ENCODE measurements around the gene USP40.

USP40 gene

DNA sequence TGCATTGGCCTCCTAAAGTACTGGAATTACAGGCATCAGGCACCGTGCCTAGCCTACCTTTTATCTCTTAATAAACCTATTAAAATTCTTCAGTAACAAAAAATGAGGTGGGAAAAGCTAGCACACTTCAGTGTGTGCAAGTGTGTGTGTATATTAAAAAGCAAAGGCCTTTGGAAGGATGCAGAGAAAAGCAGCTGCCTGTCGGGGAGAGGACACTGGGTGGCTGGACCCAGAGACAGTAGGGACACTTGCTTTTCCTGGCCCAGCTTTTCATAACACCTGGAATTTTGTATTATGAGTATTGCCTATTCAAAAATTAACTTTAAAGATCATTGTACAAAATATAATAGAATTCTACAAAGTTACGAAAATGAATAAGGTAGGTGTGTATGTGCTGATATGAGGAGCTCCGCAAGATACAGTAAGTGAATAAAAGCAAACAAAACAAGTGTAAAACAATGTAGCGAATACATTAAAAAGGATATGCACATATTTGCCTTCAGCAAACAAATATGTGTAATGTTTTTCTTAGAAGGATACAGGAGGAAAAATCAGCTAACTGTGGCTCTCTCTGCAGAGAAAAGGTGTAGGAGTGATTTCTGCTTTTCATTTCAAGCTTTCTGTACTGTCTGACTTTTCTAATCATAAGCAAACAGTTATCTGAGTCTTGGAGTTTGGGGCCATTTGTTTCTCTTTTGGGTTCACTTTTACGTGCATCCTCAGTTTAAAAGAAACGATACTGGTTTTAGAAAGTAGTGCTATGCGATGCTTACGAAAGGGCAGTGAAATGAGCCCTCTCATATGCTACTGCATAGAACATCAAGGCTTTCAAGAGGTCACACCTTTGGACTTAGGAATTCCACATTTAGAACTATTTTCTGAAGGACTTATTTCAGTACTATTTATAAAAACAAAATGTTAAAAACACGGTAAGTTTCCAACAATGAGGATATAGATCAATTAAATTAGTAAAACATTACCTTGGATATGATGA lies 70.8 kb downstream of the USP40 start:
- Histone ChIP-seq H3K9me3 (ENCODE audit: control insufficient read depth, low read length) (no peaks in the 10 kb centered on the region), H3K4me1 (ENCODE audit: control insufficient read depth, insufficient read depth, low read length, poor library complexity, severe bottlenecking) (no peaks in the 10 kb centered on the region), H3K27ac (ENCODE audit: low read depth, low read length, severe bottlenecking) (no peak overlapping the region), H3K36me3 (ENCODE audit: control insufficient read depth, insufficient read depth, low read length) (peaks cover 11% of the 10 kb centered on the region), H3K4me3 (ENCODE audit: extremely low read depth, insufficient read depth, low read length, poor library complexity, severe bottlenecking) (no peak overlapping the region)
- 77% methylated on average over 4 of the region's 10 CpGs for WGBS, 2 experiments (ENCODE audit: insufficient coverage in 2 of 2)

DNA sequence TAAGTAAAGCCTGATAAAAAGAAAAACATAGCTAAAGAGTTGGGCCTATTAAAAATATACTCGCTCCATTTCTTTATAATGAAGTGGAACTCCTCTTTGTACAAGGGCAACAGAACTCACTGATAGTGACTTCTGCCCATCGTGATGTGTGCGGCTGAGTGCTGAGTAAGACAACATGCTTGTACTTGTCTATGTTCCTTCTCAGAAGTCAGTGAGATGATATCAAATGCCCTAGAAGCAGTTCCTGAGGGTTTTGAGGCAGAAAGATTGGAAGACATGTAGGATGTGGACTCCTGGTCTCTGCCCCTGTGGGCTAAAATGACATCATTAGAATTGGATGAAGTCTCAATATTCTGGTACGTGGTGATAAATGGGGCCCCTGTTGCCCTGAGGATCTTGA lies 73.8 kb downstream of the USP40 start:
- Histone ChIP-seq H3K4me3 (ENCODE audit: extremely low read depth, insufficient read depth, low read length, poor library complexity, severe bottlenecking) (no peak overlapping the region), H3K36me3 (ENCODE audit: control insufficient read depth, insufficient read depth, low read length) (peaks cover 19% of the 10 kb centered on the region), H3K27ac (ENCODE audit: low read depth, low read length, severe bottlenecking) (no peak overlapping the region), H3K9me3 (ENCODE audit: control insufficient read depth, low read length) (no peaks in the 10 kb centered on the region), H3K4me1 (ENCODE audit: control insufficient read depth, insufficient read depth, low read length, poor library complexity, severe bottlenecking) (no peaks in the 10 kb centered on the region)
- 89 to 97% methylated on average over 3 of the region's 4 CpGs for WGBS, 2 experiments (ENCODE audit: insufficient coverage in 2 of 2)

DNA sequence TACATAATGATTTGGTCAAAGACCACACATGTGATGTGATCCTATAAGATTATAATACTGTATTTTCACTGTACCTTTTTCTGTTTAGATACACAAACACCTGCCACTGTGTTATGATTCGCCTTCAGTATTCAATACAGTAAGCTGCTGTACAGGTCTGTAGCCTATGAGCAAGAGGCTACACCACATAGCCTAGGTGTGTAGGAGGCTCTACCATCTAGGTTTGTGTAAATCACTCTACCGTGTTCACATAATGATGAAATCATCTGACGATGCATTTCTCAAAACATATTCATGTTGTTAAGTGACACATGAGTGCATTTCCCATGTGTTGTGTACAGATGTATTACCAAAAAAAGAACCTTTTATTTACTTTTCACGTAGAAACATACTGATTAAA lies 74.5 kb downstream of the USP40 start:
- H3K36me3 ChIP-seq (ENCODE audit: control insufficient read depth, insufficient read depth, low read length), result peaks cover 19% of the 10 kb centered on the region
- peaks cover under 1% of the 10 kb centered on the region for H3K4me1 ChIP-seq (ENCODE audit: control insufficient read depth, insufficient read depth, low read length, poor library complexity, severe bottlenecking)
- no peak overlapping the region for H3K27ac ChIP-seq (ENCODE audit: low read depth, low read length, severe bottlenecking)
- no peak overlapping the region for H3K4me3 ChIP-seq (ENCODE audit: extremely low read depth, insufficient read depth, low read length, poor library complexity, severe bottlenecking)
- no peaks in the 10 kb centered on the region for H3K9me3 ChIP-seq (ENCODE audit: control insufficient read depth, low read length)
- 83 to 100% methylated on average over 1 of the region's 4 CpGs for WGBS, 2 experiments (ENCODE audit: insufficient coverage in 2 of 2)

DNA sequence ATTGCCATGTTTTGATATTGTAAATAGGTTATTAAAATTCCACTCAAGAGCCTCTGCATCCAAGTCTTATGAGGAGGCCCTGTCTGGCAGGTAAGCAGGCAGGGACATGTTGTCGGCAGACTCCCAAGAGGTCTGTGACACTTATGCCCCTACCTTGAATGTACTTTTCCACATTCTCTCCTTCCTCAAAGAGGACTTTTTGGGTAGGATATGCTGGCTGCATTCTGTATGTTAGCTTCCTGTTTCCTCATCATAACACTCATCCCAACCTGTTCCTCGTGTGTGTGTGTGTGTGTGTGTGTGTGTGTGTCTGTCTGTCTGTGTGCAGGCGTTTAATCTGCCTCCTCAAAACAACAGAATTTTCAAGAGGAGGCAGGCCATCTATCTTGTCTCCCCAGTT lies 75.3 kb downstream of the USP40 start:
- no peak overlapping the region for H3K27ac ChIP-seq (ENCODE audit: low read depth, low read length, severe bottlenecking)
- peaks cover 19% of the 10 kb centered on the region for H3K36me3 ChIP-seq (ENCODE audit: control insufficient read depth, insufficient read depth, low read length)
- WGBS, 2 experiments (ENCODE audit: insufficient coverage in 2 of 2), result no CpG with 5 or more reads among the region's 3 CpGs
- H3K4me3 ChIP-seq (ENCODE audit: extremely low read depth, insufficient read depth, low read length, poor library complexity, severe bottlenecking), result no peak overlapping the region
- H3K9me3 ChIP-seq (ENCODE audit: control insufficient read depth, low read length), result no peaks in the 10 kb centered on the region
- peaks cover 9% of the 10 kb centered on the region for H3K4me1 ChIP-seq (ENCODE audit: control insufficient read depth, insufficient read depth, low read length, poor library complexity, severe bottlenecking)

DNA sequence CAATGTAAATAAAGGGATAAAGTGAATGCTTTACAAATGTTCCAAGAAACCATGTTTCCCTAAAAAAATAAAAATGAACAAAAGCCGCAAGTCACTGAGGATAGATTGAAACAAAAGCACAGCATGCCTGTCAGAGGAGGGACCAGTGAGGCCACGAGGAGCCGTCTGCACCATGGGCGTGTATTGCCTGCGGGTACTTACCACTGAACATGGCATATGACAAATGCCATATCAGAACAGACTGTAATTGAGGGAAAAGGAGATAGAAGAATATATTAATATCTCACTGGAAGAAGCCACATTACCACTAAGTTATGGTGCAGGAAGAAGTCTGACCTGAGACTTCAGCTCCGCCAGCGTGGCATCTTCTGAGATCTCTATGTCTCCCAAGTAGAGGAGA lies 75.8 kb downstream of the USP40 start:
- Histone ChIP-seq H3K4me3 (ENCODE audit: extremely low read depth, insufficient read depth, low read length, poor library complexity, severe bottlenecking) (no peak overlapping the region), H3K27ac (ENCODE audit: low read depth, low read length, severe bottlenecking) (no peak overlapping the region), H3K36me3 (ENCODE audit: control insufficient read depth, insufficient read depth, low read length) (peaks cover 22% of the 10 kb centered on the region), H3K4me1 (ENCODE audit: control insufficient read depth, insufficient read depth, low read length, poor library complexity, severe bottlenecking) (peaks cover 12% of the 10 kb centered on the region), H3K9me3 (ENCODE audit: control insufficient read depth, low read length) (no peaks in the 10 kb centered on the region)
- WGBS, 2 experiments (ENCODE audit: insufficient coverage in 2 of 2), result 85 to 100% methylated on average over 3 to 5 of the region's 7 CpGs

DNA sequence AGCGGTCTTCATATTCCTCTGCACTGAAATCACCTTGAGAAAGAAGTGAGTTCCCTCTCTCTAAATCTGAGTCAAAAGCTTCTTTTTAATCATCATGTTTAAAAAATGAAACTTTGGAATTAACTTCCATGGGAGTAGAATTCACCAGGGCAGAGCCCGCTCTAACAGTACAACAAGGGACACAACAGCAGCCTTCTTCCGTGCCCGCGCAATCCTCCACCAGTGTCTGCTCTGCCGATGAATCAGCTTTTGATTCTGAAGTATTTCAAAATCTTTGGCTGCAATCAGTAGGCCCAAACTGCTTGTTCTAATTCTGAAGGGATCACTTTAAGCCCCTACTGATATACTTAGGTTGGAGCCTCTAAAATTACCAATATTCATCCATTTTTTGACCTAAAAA lies 76.9 kb downstream of the USP40 start:
- peaks cover 12% of the 10 kb centered on the region for H3K4me1 ChIP-seq (ENCODE audit: control insufficient read depth, insufficient read depth, low read length, poor library complexity, severe bottlenecking)
- H3K4me3 ChIP-seq (ENCODE audit: extremely low read depth, insufficient read depth, low read length, poor library complexity, severe bottlenecking), result no peak overlapping the region
- H3K9me3 ChIP-seq (ENCODE audit: control insufficient read depth, low read length), result no peaks in the 10 kb centered on the region
- H3K36me3 ChIP-seq (ENCODE audit: control insufficient read depth, insufficient read depth, low read length), result peaks cover 30% of the 10 kb centered on the region
- 97 to 99% methylated on average over 5 to 6 of the region's 6 CpGs for WGBS, 2 experiments (ENCODE audit: insufficient coverage in 2 of 2)
- no peak overlapping the region for H3K27ac ChIP-seq (ENCODE audit: low read depth, low read length, severe bottlenecking)

DNA sequence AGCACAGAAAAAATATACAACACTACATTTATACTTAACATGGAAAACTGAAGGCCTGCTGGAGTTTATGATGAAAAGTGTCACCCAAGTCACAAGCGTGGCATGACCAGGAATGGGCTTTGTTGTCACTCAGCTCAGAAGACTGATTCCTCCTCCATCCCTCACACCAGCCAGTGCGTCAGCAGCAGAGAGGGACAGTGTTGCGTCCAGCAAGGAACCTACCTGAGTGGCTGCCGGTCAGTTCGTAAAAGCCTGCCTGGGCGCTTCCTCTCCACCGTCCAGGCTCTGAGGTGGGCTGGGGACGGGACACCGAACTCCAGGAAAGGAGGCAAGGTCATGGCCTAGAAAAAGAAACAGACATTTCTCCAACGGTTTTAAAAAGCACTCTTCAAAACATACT lies 77.4 kb downstream of the USP40 start:
- Histone ChIP-seq H3K4me3 (ENCODE audit: extremely low read depth, insufficient read depth, low read length, poor library complexity, severe bottlenecking) (no peak overlapping the region), H3K9me3 (ENCODE audit: control insufficient read depth, low read length) (no peaks in the 10 kb centered on the region), H3K4me1 (ENCODE audit: control insufficient read depth, insufficient read depth, low read length, poor library complexity, severe bottlenecking) (peaks cover 12% of the 10 kb centered on the region), H3K36me3 (ENCODE audit: control insufficient read depth, insufficient read depth, low read length) (peaks cover 36% of the 10 kb centered on the region), H3K27ac (ENCODE audit: low read depth, low read length, severe bottlenecking) (no peak overlapping the region)
- 82 to 98% methylated on average over 3 to 7 of the region's 10 CpGs for WGBS, 2 experiments (ENCODE audit: insufficient coverage in 2 of 2)

DNA sequence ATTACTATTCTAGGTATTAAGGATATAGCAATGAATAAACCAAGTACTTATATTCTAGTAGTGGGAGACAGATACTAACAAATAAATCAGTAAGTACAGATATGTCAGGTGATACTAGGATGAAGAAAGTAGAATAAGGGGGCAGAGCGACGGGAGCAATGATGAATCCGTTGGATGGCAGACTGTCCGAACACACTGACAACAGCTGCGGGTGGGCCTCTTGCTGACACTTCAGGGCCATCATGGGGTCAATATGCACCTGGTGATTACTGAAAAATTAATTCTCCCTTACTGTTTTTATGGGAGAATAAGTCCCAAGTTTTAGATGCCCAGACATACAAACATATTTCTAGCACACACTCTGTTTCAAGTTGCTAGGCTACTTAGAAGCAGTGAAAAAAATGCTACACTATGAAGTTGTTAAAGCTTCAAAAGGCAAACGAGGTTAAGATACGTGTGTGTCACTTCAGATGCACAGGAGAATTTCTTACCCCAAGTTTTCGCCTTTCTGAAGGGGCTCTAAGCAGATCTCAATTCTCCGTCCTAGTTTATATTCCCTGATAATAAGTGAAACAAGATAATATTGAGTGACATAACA lies 78.7 kb downstream of the USP40 start:
- Histone ChIP-seq H3K36me3 (ENCODE audit: control insufficient read depth, insufficient read depth, low read length) (peaks cover 43% of the 10 kb centered on the region), H3K4me1 (ENCODE audit: control insufficient read depth, insufficient read depth, low read length, poor library complexity, severe bottlenecking) (peaks cover 12% of the 10 kb centered on the region), H3K27ac (ENCODE audit: low read depth, low read length, severe bottlenecking) (no peak overlapping the region), H3K4me3 (ENCODE audit: extremely low read depth, insufficient read depth, low read length, poor library complexity, severe bottlenecking) (no peak overlapping the region), H3K9me3 (ENCODE audit: control insufficient read depth, low read length) (no peaks in the 10 kb centered on the region)
- 83% methylated on average over 5 to 7 of the region's 9 CpGs for WGBS, 2 experiments (ENCODE audit: insufficient coverage in 2 of 2)

DNA sequence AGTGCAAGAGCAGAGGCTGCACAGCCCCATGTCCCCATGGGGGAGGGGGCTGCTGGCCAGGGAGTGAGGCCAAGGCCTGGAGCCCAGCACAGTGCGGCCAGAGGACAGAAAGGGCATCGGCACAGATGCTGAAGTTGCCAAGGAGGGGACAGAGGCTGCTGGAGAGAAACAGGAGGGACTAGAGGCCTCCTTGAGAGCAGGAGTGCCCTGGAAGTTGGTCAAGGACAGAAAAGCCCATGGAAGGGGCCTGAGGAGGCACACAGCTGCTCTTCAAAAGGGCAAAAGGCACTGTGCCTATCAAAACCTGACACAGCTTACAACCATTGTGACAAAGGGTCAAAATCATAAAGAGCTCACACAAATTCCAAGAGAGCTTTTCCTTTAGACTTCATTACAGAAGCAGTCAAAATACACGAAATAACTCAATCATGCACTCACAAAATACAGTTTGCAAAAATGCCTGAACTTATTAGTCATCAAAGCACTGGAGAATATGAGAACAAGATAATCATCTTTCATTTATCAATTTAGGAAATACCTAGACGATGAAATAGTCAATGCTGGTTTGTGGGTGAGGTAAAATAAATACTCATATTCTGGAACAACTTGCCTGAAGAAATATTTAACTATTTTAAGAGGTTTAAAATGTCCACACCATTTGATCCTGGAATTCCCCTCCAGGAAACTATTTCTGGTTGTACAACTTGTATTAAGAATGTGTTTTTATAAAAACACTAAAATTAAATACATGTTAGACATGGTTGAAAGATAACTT lies 79.6 kb downstream of the USP40 start:
- 90 to 91% methylated on average over 2 to 3 of the region's 4 CpGs for WGBS, 2 experiments (ENCODE audit: insufficient coverage in 2 of 2)
- peak overlapping the region; percentile 0 for H3K27ac ChIP-seq (ENCODE audit: low read depth, low read length, severe bottlenecking)
- no peak overlapping the region for H3K4me3 ChIP-seq (ENCODE audit: extremely low read depth, insufficient read depth, low read length, poor library complexity, severe bottlenecking)
- no peaks in the 10 kb centered on the region for H3K9me3 ChIP-seq (ENCODE audit: control insufficient read depth, low read length)
- peaks cover 49% of the 10 kb centered on the region for H3K36me3 ChIP-seq (ENCODE audit: control insufficient read depth, insufficient read depth, low read length)
- peaks cover 12% of the 10 kb centered on the region for H3K4me1 ChIP-seq (ENCODE audit: control insufficient read depth, insufficient read depth, low read length, poor library complexity, severe bottlenecking)

DNA sequence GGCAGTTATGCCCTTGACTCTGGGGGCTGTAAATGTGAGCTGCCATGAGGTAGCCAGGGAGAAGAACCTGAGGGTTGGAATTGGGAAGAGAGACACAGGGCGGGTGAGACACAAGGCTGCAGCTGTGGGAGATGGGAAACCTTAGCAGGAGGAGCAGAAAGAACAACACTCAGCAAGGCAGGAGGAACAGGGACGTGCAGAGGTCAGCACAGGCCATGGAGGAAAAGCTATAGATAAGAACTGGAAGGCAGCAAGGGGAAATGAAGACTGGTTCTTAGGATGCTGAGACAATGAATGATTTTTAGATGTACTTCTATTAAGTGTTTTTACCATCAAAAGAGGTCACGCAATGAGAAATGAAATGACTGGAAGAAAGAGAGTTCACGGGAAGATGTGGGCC lies 80.2 kb downstream of the USP40 start:
- H3K4me3 ChIP-seq (ENCODE audit: extremely low read depth, insufficient read depth, low read length, poor library complexity, severe bottlenecking), result no peak overlapping the region
- peaks cover 12% of the 10 kb centered on the region for H3K4me1 ChIP-seq (ENCODE audit: control insufficient read depth, insufficient read depth, low read length, poor library complexity, severe bottlenecking)
- WGBS, 2 experiments (ENCODE audit: insufficient coverage in 2 of 2), result 90 to 95% methylated on average over 4 of the region's 4 CpGs
- peaks cover 54% of the 10 kb centered on the region for H3K36me3 ChIP-seq (ENCODE audit: control insufficient read depth, insufficient read depth, low read length)
- H3K27ac ChIP-seq (ENCODE audit: low read depth, low read length, severe bottlenecking), result no peak overlapping the region
- no peaks in the 10 kb centered on the region for H3K9me3 ChIP-seq (ENCODE audit: control insufficient read depth, low read length)
